Gastrocnemius medialis (tissue), 4 donors: Measurements from ENCODE around the gene ZNF384.

Experiments used
- CTCF ChIP-seq, 5 experiments: fragments of 450-650 bp in 3 of 5; fragments of 200-600 bp in 2 of 5; sonication (generic) in 2 of 5; IDR thresholded peaks in 4 of 5; conservative IDR thresholded peaks in 1 of 5; 1 replicate in 4 of 5; 2 replicates in 1 of 5; pipeline ENCODE4 v1.5.1; 2016 to 2019; ENCODE audit warnings: antibody characterized with exemption in 5 of 5, mild to moderate bottlenecking in 3 of 5, moderate library complexity in 3 of 5
- POLR2A ChIP-seq, 2 donors: fragments of 450-650 bp; IDR thresholded peaks; one replicate each; pipeline ENCODE4 v1.6.1; 2017; ENCODE audit warnings: antibody characterized with exemption in 2 of 2, mild to moderate bottlenecking in 2 of 2, moderate library complexity in 2 of 2

GRCh38 chr12:6698352-6699046 is 9.3 kb upstream of the ZNF384 start:
- TF ChIP-seq CTCF (IDR thresholded peaks at IDR 0.05 in 4 of 5, conservative IDR thresholded peaks at IDR 0.05 in 1 of 5): no peak
- no peak for TF ChIP-seq POLR2A (IDR thresholded peaks at IDR 0.05)
